MM.1S (cell line): ENCODE measurements around the gene RAB11FIP4.

ENCODE experiments used
- EZH2phosphoT487 ChIP-seq: fragments of 300-600 bp; sonication (generic); IDR thresholded peaks from 2 replicates; pipeline ENCODE4 v1.6.1; 2018; ENCODE audit warnings: antibody characterized with exemption, low read length
- TF ChIP-seq, protein P1 (sequence below): fragments of 300-600 bp; sonication (generic); IDR thresholded peaks from 2 replicates; pipeline ENCODE4 v1.5.1; 2016; ENCODE audit warnings: antibody characterized with exemption, low read length, mixed read lengths

DNA sequence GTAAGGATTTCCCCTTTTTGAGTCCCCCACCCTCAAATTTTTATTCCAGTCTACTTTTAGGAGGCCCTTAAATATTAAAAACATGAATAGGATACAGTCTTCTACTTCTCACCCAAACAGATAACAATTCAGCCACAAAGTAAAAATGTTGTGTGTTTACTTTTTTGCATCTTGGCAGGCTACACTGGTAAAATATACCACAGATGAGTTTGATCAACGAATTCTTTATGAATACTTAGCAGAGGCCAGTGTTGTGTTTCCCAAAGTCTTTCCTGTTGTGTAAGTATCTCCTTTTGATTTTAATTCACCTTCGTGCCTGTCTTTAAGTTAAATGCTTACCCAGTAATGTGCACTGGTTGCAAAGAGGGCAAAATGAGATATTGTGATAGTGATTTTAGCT is 34.4 kb upstream of the RAB11FIP4 start:
- TF ChIP-seq EZH2phosphoT487: no peak
- TF ChIP-seq, protein P1, sequence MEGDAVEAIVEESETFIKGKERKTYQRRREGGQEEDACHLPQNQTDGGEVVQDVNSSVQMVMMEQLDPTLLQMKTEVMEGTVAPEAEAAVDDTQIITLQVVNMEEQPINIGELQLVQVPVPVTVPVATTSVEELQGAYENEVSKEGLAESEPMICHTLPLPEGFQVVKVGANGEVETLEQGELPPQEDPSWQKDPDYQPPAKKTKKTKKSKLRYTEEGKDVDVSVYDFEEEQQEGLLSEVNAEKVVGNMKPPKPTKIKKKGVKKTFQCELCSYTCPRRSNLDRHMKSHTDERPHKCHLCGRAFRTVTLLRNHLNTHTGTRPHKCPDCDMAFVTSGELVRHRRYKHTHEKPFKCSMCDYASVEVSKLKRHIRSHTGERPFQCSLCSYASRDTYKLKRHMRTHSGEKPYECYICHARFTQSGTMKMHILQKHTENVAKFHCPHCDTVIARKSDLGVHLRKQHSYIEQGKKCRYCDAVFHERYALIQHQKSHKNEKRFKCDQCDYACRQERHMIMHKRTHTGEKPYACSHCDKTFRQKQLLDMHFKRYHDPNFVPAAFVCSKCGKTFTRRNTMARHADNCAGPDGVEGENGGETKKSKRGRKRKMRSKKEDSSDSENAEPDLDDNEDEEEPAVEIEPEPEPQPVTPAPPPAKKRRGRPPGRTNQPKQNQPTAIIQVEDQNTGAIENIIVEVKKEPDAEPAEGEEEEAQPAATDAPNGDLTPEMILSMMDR: no peak
